Breast epithelium (tissue), 4 donors: ENCODE measurements around the gene FBLN1. TPM values are rescaled to one million over a fixed set of nuclear protein-coding genes. Genes with fewer than 3 reads are reported as not detected.

ENCODE experiments used
- DNase-seq, 2 donors: peaks; one replicate each; pipeline ENCODE4 v3.0.0-alpha.2; 2019; ENCODE audit warnings: low spot score in 2 of 2
- H3K27ac ChIP-seq, 2 donors: fragments of 200-600 bp; sonication (generic) in 1 of 2; one replicate each; pipeline ENCODE4 v1.5.1; 2016 to 2019; ENCODE audit warnings: mild to moderate bottlenecking in 1 of 2
- H3K27me3 ChIP-seq, 2 donors: fragments of 200-600 bp; sonication (generic) in 1 of 2; one replicate each; pipeline versions ENCODE4 v1.5.1 to v1.6.0; 2017 to 2019; ENCODE audit warnings: control low read depth in 1 of 2, mild to moderate bottlenecking in 1 of 2
- H3K36me3 ChIP-seq: fragments of 200-600 bp; one replicate; pipeline ENCODE4 v1.5.1; 2019
- H3K4me1 ChIP-seq, 2 donors: fragments of 200-600 bp; sonication (generic); one replicate each; pipeline ENCODE4 v1.5.1; 2016 to 2019; ENCODE audit warnings: control low read depth in 1 of 2
- H3K4me3 ChIP-seq, 3 donors: fragments of 200-600 bp; sonication (generic); 1 replicate in 2 of 3; 2 replicates in 1 of 3; pipeline ENCODE4 v1.5.1; 2016 to 2019; ENCODE audit warnings: mild to moderate bottlenecking in 3 of 3, moderate library complexity in 2 of 3
- H3K9me3 ChIP-seq, 2 donors: fragments of 200-600 bp; sonication (generic) in 1 of 2; one replicate each; pipeline ENCODE4 v1.5.1; 2016 to 2019; ENCODE audit warnings: control low read depth in 1 of 2
- CTCF ChIP-seq, 3 donors: fragments of 450-650 bp; IDR thresholded peaks; one replicate each; pipeline ENCODE4 v1.5.1; 2016 to 2017; ENCODE audit warnings: antibody characterized with exemption in 3 of 3, mild to moderate bottlenecking in 3 of 3, moderate library complexity in 3 of 3
- POLR2A ChIP-seq: fragments of 450-650 bp; IDR thresholded peaks from one replicate; pipeline ENCODE4 v1.6.1; 2016; ENCODE audit warnings: antibody characterized with exemption, mild to moderate bottlenecking, moderate library complexity
- POLR2AphosphoS5 ChIP-seq, 3 donors: sonication (generic); formaldehyde crosslinking; IDR thresholded peaks; one replicate each; pipeline ENCODE4 v1.6.1; 2017; ENCODE audit warnings: antibody characterized with exemption in 3 of 3
- intact Hi-C: fragments of 100-400 bp; cut with DNase I; formaldehyde crosslinking; loops from one replicate; pipeline ENCODE4 v1.15.1; 2023; ENCODE audit warnings: low total_unique reads
- total RNA-seq, 3 donors: library from RNA; depleted of rRNA; stranded (reverse); fragments of >200 nt; gene quantifications; one replicate each; pipeline ENCODE4 v1.1.0, GENCODE V29; 2016

FBLN1 gene
- total RNA-seq, 3 donors from 2014 or later, result 115 to 293 (median 267) TPM

- no peaks in the 10 kb centered on the region for H3K4me1 ChIP-seq
Measured at GRCh38 chr22:45594123-45594941, 91.6 kb downstream of the FBLN1 start.

GRCh38 chr22:45597460-45598192, 94.9 kb downstream of the FBLN1 start:
- Histone ChIP-seq H3K36me3 (no peaks in the 10 kb centered on the region), H3K4me3 (no peak overlapping the region), H3K27ac (peak overlapping the region; percentile 6 to 80), H3K27me3 (no peaks in the 10 kb centered on the region), H3K4me1 (no peaks in the 10 kb centered on the region), H3K9me3 (no peaks in the 10 kb centered on the region)
- no peak for DNase-seq
- intact Hi-C loops, result no loop called here
- TF ChIP-seq CTCF (IDR thresholded peaks at IDR 0.05), result no peak
- TF ChIP-seq POLR2AphosphoS5 (IDR thresholded peaks at IDR 0.05), result no peak
- no peak for TF ChIP-seq POLR2A

More at GRCh38 chr22:45594123-45594941, 91.6 kb downstream of the FBLN1 start:
- Histone ChIP-seq H3K9me3 (no peaks in the 10 kb centered on the region), H3K36me3 (no peaks in the 10 kb centered on the region), H3K27ac (no peak overlapping the region), H3K4me3 (no peak overlapping the region), H3K27me3 (no peaks in the 10 kb centered on the region)
- TF ChIP-seq CTCF (IDR thresholded peaks at IDR 0.05) (no peak), POLR2A (no peak), POLR2AphosphoS5 (IDR thresholded peaks at IDR 0.05) (no peak)
- DNase-seq, result no peak
- intact Hi-C loops, result no loop called here

GRCh38 chr22:45598596-45599217, 96.0 kb downstream of the FBLN1 start:
- Histone ChIP-seq H3K27ac (peak overlapping the region in 1 of 2 donors; percentile 80), H3K4me1 (no peaks in the 10 kb centered on the region), H3K36me3 (no peaks in the 10 kb centered on the region), H3K4me3 (no peak overlapping the region), H3K27me3 (no peaks in the 10 kb centered on the region), H3K9me3 (no peaks in the 10 kb centered on the region)
- DNase-seq, result no peak
- no peak for TF ChIP-seq POLR2AphosphoS5 (IDR thresholded peaks at IDR 0.05)
- TF ChIP-seq CTCF (IDR thresholded peaks at IDR 0.05), result no peak
- no peak for TF ChIP-seq POLR2A
- intact Hi-C loops, result no loop called here

GRCh38 chr22:45599836-45600577, 97.3 kb downstream of the FBLN1 start:
- DNase-seq, result no peak
- peak overlapping the region in 1 of 2 donors; percentile 80 for H3K27ac ChIP-seq

More at GRCh38 chr22:45599836-45600577, 97.3 kb downstream of the FBLN1 start:
- no peaks in the 10 kb centered on the region for H3K4me1 ChIP-seq
- H3K27me3 ChIP-seq, result no peaks in the 10 kb centered on the region
- no peaks in the 10 kb centered on the region for H3K9me3 ChIP-seq
- intact Hi-C loops, result no loop called here
- no peak overlapping the region for H3K4me3 ChIP-seq
- no peaks in the 10 kb centered on the region for H3K36me3 ChIP-seq
- TF ChIP-seq POLR2A (no peak), CTCF (IDR thresholded peaks at IDR 0.05) (no peak), POLR2AphosphoS5 (IDR thresholded peaks at IDR 0.05) (no peak)
